HG03558 (cell line): Measurements from ENCODE around the gene MRPL34.
"Not testable (repeated sequence)": the region's sequence is repeated elsewhere in the genome, so short reads cannot be mapped to it uniquely, and the experiment has no call there.

Source experiments
- ATAC-seq: cut with Tn5 transposase; IDR thresholded peaks from one replicate; pipeline ENCODE4 v1.9.1; 2021; ENCODE audit warnings: moderate number of reproducible peaks; ENCODE audit not compliant: unreplicated experiment; ENCODE audit errors: extremely low read depth

The MRPL34 gene

DNA sequence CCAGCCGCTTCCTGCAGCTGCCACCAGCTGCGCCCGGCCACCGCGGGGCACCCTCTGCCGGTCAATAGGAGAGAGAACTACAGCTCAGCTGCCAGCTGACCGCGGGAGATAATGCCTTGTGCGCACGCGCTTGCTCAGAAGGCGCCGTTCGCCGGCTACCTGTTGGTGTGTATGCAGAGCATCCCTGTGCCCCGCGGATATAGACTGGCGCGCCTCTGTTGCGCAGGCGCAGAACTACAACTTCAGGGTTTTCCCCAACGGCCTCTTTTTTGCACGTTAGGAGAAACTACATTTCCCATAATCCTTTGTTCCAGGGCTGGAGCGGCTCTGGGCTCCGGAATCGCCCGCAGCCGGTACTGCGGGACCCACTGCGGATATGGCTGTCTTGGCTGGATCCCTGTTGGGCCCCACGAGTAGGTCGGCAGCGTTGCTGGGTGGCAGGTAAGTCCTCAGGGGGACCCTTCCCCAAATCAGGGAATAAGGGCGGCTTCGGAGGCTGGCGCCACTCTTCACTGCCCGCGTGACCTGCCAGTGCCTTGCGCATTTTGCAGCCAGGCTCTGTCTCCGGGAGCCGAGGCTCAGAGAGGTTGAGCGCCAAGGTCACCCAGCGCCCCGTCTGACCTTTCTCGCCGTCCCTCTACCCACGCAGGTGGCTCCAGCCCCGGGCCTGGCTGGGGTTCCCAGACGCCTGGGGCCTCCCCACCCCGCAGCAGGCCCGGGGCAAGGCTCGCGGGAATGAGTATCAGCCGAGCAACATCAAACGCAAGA lies at the start of gene MRPL34:
TSS of gene MRPL34 (plus strand) at position 356 of the 768 bp plus-strand sequence. CDS start at position 377, 21 bp downstream.
- peak; percentile 50 for ATAC-seq

DNA sequence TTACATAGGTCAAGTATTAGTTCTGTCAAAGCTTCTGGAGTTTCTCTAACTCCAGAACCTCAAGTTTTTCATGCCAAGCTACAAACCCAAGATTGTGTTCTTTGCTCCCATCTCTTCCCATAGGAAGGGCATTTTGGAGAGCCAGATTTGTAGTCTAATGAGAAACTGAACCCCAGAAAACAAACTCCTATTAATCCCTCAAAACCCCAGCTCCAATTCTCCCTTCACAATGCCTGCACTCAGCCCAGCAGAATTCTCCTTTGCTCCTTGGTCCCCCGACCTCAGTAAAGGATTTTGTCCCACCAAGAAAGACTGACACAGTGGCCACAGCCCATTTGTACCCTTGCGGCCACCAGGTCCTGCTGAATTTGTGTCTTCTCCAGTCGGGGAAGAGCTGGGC lies 49.5 kb upstream of the MRPL34 start:
- no peak for ATAC-seq

- ATAC-seq, result no peak
These were observed 46.4 kb upstream of the MRPL34 start for GRCh38 chr19:17259118-17259780.

DNA sequence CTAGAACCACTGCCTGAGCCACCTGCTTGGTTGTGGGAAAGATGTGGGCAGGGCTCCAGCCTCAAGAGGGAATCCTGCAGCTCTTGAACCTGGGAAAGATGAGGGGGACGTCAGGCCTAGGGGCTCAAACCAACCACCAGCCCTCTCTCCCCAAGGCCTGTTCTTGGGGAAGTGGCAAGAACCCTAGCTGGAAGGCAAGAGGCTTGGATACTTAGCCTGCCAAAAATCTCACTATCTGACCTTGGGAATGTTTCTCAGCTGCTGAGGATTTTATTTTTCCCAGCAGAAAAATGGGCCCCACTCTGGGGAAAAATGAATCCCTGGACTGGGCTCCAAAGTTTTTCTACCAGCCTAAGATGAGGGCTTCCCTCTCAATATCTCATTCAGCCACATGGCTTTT lies 45.7 kb upstream of the MRPL34 start:
- ATAC-seq, result no peak

- ATAC-seq, result no peak
These were observed 44.8 kb upstream of the MRPL34 start for GRCh38 chr19:17260842-17261325.

DNA sequence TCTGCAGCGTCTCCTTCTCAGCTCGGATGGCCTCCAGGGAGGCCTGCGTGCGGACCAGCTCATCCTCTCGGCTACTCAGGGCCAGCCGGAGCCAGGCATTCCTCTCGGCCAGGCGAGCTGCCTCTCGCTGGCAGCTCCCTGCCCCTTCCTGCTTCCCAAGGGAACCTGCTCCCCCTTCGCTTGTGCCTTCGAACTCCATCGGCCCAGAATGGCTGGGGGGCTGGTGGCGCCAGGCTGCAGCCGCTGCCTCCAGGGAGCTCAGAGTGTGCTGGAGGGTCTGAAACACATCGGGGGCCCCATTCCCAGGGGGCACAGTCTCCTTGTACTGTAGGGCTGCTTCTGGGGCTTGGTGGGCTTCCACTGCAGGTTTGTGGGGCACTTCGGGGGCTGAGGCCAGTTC lies 43.1 kb upstream of the MRPL34 start:
- no peak for ATAC-seq

GRCh38 chr19:17263712-17264640 lies 41.7 kb upstream of the MRPL34 start:
- ATAC-seq, result no peak

DNA sequence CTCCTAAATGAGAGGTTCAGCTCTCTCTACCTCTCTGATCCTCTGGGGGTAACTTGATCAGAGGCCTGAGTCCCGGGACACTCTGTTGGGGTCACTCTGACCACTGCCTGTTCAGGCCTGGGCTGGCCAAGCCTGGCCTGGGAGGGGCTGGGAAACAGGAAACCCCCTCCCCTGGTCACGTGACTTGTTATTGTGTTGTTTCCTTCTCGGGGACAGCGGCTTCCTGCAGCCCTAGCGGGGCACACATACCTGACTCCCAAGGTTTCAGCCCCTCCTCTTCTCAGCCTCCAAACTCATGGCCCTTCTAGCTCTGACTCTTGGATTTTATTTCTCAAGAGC lies 41.1 kb upstream of the MRPL34 start, which contains the start of gene USHBP1:
TSS of gene USHBP1 (minus strand) at position 105 of the 339 bp plus-strand sequence. CDS start 446 bp downstream, outside the sequence.
- ATAC-seq, result no peak

DNA sequence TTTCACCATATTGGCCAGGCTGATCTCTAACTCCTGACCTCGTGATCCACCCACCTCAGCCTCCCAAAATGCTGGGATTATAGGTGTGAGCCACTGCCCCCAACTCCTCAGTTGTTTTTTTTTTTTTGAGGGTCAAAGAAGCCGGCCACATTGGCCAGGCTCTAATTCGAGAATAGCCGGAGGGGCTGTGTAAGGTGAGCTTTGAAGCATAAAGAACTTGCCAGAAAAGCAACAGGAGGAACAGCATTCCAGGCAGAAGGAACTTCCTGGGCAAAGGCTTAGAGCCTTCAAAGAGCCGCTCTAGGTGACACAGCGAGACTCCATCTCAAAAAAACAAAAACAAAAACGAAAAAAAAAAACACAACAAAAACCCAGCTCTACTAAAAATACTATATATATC lies 39.6 kb upstream of the MRPL34 start:
- no peak for ATAC-seq

DNA sequence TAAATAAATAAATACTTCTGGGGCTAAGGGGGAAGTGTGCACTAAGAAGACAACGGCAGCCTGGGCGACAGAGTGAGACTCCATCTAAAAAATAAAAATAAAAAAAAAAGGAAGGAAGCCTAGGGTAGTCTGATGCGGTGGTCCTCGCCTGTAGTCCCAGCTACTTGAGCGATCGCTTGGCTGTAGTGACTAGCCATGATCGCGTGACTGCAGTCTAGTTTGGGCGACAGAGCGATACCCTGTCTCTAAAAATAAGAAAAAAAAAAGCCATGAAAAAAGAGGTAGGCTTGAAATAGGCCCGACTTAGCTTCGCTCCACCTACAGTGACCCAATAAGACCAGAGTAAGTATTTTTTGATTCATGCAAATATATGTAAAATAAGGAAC lies 39.1 kb upstream of the MRPL34 start:
- peak; percentile 6 for ATAC-seq

- peak; percentile 83 for ATAC-seq
These were observed 38.5 kb upstream of the MRPL34 start, which contains the start of gene BABAM1 for GRCh38 chr19:17266975-17267788. Gene BABAM1, plus strand, starts transcription at chr19:17267443. Its CDS starts 1,364 bp downstream, at chr19:17268807.

DNA sequence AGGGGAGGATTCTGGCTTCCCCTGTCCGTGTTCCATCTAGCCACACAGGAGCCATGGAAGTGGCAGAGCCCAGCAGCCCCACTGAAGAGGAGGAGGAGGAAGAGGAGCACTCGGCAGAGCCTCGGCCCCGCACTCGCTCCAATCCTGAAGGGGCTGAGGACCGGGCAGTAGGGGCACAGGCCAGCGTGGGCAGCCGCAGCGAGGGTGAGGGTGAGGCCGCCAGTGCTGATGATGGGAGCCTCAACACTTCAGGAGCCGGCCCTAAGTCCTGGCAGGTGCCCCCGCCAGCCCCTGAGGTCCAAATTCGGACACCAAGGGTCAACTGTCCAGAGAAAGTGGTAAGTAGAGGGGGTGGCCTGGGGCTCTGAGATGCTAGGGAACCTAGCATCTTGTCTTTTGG lies 36.9 kb upstream of the MRPL34 start:
- no peak for ATAC-seq

DNA sequence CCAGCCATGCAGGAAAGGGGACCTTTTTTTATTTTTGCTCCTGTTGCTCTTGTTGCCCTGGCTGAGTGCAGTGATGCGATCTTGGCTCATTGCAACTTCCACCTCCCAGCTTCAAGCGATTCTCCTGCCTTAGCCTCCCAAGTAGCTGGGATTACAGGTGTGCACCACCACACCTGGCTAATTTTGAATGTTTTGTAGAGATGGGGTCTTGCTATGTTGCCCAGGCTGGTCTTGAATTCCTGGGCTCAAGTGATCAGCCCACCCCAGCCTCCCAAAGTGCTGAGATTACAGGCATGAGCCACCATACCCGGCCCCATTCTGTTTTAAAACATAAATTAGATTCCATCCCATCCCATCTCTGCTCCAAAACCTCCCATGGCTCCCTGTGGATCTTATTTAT lies 30.8 kb upstream of the MRPL34 start:
- ATAC-seq, result not testable (repeated sequence)

DNA sequence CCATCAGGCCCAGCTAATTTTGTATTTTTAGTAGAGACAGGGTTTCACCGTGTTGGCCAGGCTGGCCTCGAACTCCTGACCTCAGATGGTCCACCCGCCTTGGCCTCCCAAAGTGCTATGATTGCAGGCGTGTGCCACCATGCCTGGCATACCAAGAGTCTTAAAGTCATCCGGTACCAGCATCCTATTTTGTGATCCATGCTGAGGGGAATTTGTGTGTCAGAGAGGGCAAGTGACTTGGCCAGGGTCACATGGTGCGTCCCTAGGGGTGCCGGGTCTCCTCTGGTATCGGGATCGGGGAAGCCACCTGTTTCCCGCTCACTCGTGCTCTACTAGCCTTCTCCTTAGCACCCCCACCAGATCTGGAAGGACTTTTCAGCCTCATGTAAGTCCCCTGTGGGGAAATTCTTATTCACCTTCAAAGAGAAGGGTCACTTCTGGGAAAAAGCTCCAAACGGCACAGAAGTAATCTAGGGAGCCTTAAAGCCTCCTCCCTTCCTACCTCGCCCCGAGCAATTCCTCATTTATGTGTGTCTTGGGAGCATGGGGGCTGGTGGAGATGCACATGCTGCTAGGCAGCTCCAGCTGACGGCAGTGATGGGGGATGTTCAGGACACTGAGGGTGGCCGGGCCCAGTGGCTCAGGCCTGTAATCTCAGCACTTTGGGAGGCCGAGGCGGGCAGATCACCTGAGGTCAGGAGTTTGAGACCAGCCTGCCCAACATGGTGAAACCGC lies 30.1 kb upstream of the MRPL34 start:
- no peak for ATAC-seq

DNA sequence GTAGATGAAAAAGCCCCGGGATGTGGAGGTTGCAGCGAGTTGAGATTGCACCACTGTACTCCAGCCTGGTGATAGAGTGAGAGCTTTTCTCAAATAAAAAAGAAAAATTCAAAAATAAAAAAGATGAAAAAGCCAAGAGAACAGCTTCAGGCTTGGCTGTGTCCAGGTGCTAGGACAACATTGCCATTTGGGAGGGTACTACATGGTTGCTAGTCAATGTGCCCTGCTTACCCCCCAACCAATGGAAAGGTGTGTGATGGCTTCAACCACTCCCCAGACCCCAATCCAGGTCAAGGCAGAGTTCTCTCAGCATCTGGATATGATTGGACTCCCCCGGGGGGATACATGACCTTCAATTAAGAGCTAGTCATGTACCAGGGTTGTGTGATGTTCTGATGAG lies 26.2 kb upstream of the MRPL34 start:
- no peak for ATAC-seq

GRCh38 chr19:17281391-17282304 lies 24.0 kb upstream of the MRPL34 start, which contains the start of gene ANKLE1:
Gene ANKLE1, plus strand, starts transcription at chr19:17281901. Its CDS starts 20 bp downstream, at chr19:17281921.
- no peak for ATAC-seq

DNA sequence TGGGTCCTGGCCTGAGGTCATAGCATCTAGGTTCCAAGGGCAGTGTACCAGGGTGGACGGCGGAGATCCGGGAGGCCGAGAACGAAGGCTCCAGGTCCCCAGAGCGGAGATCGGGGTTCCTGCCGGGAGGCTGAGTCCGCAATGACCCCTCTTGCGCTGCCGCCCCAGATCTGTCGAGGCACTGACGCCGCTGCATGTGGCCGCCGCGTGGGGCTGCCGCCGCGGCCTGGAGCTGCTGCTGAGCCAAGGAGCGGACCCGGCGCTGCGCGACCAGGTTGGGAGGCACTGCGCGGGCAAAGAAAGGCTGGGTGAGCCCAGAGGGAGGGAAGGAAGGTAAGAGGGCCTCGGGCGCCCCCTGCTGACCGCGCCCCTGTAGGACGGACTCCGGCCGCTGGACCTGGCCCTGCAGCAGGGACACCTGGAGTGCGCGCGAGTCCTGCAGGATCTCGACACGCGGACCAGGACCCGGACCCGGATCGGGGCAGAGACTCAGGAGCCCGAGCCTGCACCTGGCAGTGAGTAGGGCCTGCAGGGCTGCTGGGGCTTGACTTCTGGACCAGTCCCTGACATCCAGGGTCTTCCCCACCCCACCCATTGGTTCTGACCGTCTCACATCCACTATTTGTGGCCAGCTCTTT lies 23.1 kb upstream of the MRPL34 start:
- ATAC-seq, result no peak
